Panc1 (cell line): ENCODE data around the gene RASEF. TPM values are rescaled to one million over a fixed set of nuclear protein-coding genes. Genes with fewer than 3 reads are reported as not detected.

Source experiments
- ATAC-seq: fragments of 200-7000 bp; cut with Tn5 transposase; 2 replicates; pipeline ENCODE4 v1.9.1; 2020; ENCODE audit warnings: mild to moderate bottlenecking, moderate library complexity
- BruUV-seq: library from RNA; stranded (reverse); fragments of 400-500 nt; replicated peaks from 2 replicates; lab custom pipeline; 2021; lab: Mats Ljungman, UMichigan
- CTCF ChIA-PET: fragments of 300-600 bp; sonication (Branson Sonifier 250); formaldehyde crosslinking; loops from one replicate; lab custom pipeline; 2022; ENCODE audit warnings: antibody characterized with exemption; lab: Charles Lee
- POLR2A ChIA-PET: fragments of 300-600 bp; sonication (Branson Sonifier 250); formaldehyde crosslinking; loops from one replicate; lab custom pipeline; 2022; ENCODE audit warnings: antibody characterized with exemption; lab: Charles Lee
- DNase-seq: peaks from one replicate; pipeline ENCODE4 v3.0.0-alpha.2; 2010; ENCODE audit warnings: low read depth, low spot score
- H3K27ac ChIP-seq: 2 replicates; pipeline ENCODE4 v1.5.1; 2011; ENCODE audit warnings: mild to moderate bottlenecking, low read length, inconsistent platforms
- H3K27me3 ChIP-seq: fragments of 200-500 bp; sonication (Bioruptor generic); 2 replicates; pipeline ENCODE4 v1.6.0; 2014; ENCODE audit warnings: low read length, inconsistent platforms; ENCODE audit not compliant: control insufficient read depth, insufficient read depth
- H3K36me3 ChIP-seq: fragments of 200-500 bp; sonication (Bioruptor generic); 2 replicates; pipeline ENCODE4 v1.5.1; 2014; ENCODE audit warnings: inconsistent platforms, mild to moderate bottlenecking, low read length, moderate library complexity; ENCODE audit not compliant: control insufficient read depth, insufficient read depth
- H3K4me1 ChIP-seq: 2 replicates; pipeline ENCODE4 v1.5.1; 2011; ENCODE audit warnings: inconsistent platforms, mild to moderate bottlenecking, low read length, moderate library complexity; ENCODE audit not compliant: control insufficient read depth, insufficient read depth
- H3K4me3 ChIP-seq, 2 experiments: 2 replicates each; pipeline ENCODE4 v1.5.1; 2011 to 2012; ENCODE audit warnings: low read depth in 2 of 2, low read length in 2 of 2, mild to moderate bottlenecking in 2 of 2, inconsistent platforms in 1 of 2, moderate library complexity in 1 of 2
- H3K9me3 ChIP-seq: fragments of 200-500 bp; sonication (Bioruptor generic); 2 replicates; pipeline ENCODE4 v1.5.1; 2014; ENCODE audit warnings: low read depth, mild to moderate bottlenecking, inconsistent platforms, low read length, moderate library complexity; ENCODE audit not compliant: control insufficient read depth, insufficient read depth
- POLR2AphosphoS5 ChIP-seq: IDR thresholded peaks from 2 replicates; pipeline ENCODE4 v1.6.1; 2012; ENCODE audit warnings: mild to moderate bottlenecking, low read depth, low read length, moderate library complexity
- SIN3A ChIP-seq: IDR thresholded peaks from 2 replicates; pipeline ENCODE4 v1.6.1; 2012; ENCODE audit warnings: low read depth, mild to moderate bottlenecking, low read length, moderate library complexity, borderline replicate concordance; ENCODE audit not compliant: insufficient read depth
- TCF7L2 ChIP-seq: IDR thresholded peaks from 2 replicates; pipeline ENCODE4 v1.6.1; 2011; ENCODE audit warnings: mild to moderate bottlenecking, low read depth, low read length, inconsistent platforms
- in situ Hi-C: cut with HindIII; loops from 2 replicates; pipeline ENCODE4 v1.10.0; 2016; ENCODE audit warnings: low sequenced_read_pairs, low pct_unique_long_range_greater_than_20kb
- intact Hi-C: fragments of 100-400 bp; cut with micrococcal nuclease; formaldehyde crosslinking; loops from one replicate; pipeline ENCODE4 v1.10.0; 2022; ENCODE audit not compliant: unreplicated experiment
- total RNA-seq: library from RNA; stranded (reverse); gene quantifications from one replicate; pipeline ENCODE4 v1.2.1, GENCODE V29; 2021; ENCODE audit not compliant: unreplicated experiment
- TF ChIP-seq, protein P1 (sequence below), 2 experiments: IDR thresholded peaks; 2 replicates each; pipeline ENCODE4 v1.6.1; 2011 to 2012; ENCODE audit warnings: low read depth in 2 of 2, control low read depth in 1 of 2, low read length in 1 of 2, mild to moderate bottlenecking in 1 of 2, moderate library complexity in 1 of 2; ENCODE audit not compliant: insufficient read depth in 1 of 2
- TF ChIP-seq, protein P2 (sequence below): fragments of 450-650 bp; IDR thresholded peaks from 2 replicates; pipeline ENCODE4 v1.5.1; 2017; ENCODE audit warnings: mild to moderate bottlenecking

The RASEF gene
- total RNA-seq, 1 experiment from 2014 or later, result 2.9 TPM

DNA sequence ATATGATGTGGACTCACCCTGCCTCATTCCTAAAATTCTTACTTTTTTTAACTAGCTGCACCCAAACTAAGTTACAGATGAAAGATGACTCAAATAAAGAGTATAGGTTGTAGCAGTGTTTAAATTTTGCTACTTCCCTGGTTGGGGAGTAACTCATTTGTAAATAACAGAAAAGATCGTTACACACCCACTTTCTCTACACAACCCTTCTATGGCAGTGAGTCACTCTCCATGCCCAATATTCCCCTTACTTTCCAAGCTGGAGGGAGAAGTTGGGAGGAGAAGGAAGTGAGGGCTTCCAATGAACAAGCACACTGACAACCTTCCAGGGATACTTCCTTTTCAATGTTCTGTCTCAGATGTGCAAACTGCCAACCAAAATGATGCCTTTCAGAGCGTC, 1.9 kb downstream of the RASEF start:
- Histone ChIP-seq H3K27ac (no peak overlapping the region), H3K36me3 (no peaks in the 10 kb centered on the region), H3K9me3 (no peaks in the 10 kb centered on the region), H3K4me3 (peak overlapping the region; percentile 44 to 58; a peak in 3 of 4 replicates), H3K4me1 (no peaks in the 10 kb centered on the region), H3K27me3 (peaks cover 2% of the 10 kb centered on the region)
- in situ Hi-C loops (no loop called here), intact Hi-C loops (no loop called here)
- CTCF ChIA-PET, result no interaction called here
- TF ChIP-seq, protein P1, sequence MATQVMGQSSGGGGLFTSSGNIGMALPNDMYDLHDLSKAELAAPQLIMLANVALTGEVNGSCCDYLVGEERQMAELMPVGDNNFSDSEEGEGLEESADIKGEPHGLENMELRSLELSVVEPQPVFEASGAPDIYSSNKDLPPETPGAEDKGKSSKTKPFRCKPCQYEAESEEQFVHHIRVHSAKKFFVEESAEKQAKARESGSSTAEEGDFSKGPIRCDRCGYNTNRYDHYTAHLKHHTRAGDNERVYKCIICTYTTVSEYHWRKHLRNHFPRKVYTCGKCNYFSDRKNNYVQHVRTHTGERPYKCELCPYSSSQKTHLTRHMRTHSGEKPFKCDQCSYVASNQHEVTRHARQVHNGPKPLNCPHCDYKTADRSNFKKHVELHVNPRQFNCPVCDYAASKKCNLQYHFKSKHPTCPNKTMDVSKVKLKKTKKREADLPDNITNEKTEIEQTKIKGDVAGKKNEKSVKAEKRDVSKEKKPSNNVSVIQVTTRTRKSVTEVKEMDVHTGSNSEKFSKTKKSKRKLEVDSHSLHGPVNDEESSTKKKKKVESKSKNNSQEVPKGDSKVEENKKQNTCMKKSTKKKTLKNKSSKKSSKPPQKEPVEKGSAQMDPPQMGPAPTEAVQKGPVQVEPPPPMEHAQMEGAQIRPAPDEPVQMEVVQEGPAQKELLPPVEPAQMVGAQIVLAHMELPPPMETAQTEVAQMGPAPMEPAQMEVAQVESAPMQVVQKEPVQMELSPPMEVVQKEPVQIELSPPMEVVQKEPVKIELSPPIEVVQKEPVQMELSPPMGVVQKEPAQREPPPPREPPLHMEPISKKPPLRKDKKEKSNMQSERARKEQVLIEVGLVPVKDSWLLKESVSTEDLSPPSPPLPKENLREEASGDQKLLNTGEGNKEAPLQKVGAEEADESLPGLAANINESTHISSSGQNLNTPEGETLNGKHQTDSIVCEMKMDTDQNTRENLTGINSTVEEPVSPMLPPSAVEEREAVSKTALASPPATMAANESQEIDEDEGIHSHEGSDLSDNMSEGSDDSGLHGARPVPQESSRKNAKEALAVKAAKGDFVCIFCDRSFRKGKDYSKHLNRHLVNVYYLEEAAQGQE (IDR thresholded peaks at IDR 0.05; ENCODE audit: insufficient read depth in 1 of 2, low read depth in 2 of 2, low read length in 1 of 2), result no peak
- no peak for TF ChIP-seq TCF7L2
- TF ChIP-seq, protein P2, sequence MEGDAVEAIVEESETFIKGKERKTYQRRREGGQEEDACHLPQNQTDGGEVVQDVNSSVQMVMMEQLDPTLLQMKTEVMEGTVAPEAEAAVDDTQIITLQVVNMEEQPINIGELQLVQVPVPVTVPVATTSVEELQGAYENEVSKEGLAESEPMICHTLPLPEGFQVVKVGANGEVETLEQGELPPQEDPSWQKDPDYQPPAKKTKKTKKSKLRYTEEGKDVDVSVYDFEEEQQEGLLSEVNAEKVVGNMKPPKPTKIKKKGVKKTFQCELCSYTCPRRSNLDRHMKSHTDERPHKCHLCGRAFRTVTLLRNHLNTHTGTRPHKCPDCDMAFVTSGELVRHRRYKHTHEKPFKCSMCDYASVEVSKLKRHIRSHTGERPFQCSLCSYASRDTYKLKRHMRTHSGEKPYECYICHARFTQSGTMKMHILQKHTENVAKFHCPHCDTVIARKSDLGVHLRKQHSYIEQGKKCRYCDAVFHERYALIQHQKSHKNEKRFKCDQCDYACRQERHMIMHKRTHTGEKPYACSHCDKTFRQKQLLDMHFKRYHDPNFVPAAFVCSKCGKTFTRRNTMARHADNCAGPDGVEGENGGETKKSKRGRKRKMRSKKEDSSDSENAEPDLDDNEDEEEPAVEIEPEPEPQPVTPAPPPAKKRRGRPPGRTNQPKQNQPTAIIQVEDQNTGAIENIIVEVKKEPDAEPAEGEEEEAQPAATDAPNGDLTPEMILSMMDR, result no peak
- no peak for TF ChIP-seq SIN3A
- no peak for TF ChIP-seq POLR2AphosphoS5
- no TSS peak for BruUV-seq
- no peak for ATAC-seq
- POLR2A ChIA-PET, result no interaction called here
- DNase-seq, result no peak

DNA sequence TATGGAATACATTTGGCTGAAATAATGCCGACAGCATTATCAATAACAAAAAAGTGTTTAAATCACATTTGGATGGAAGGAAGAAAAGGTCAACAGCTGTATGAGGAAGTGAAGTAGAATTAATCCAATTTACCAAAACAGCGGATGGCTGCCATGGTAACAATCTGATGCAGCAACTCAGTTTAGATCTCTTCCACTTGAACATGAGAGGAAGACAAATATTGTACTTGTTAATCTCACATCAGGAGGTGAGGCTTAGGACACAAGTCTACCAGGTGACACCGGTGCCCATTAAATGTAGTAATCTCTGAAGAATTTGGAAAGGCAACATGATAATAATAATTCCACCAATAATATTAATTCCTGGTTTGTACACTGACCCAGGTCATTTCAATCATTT, 2.4 kb downstream of the RASEF start:
- DNase-seq (no peak), ATAC-seq (no peak)
- in situ Hi-C loops (no loop called here), intact Hi-C loops (no loop called here)
- peaks cover 2% of the 10 kb centered on the region for H3K27me3 ChIP-seq
- no peaks in the 10 kb centered on the region for H3K36me3 ChIP-seq
- CTCF ChIA-PET, result no interaction called here
- no peaks in the 10 kb centered on the region for H3K9me3 ChIP-seq
- POLR2A ChIA-PET, result no interaction called here
- BruUV-seq, result no TSS peak
- no peak overlapping the region for H3K27ac ChIP-seq
- TF ChIP-seq, protein P2, result no peak
- TF ChIP-seq, protein P1 (IDR thresholded peaks at IDR 0.05; ENCODE audit: insufficient read depth in 1 of 2, low read depth in 2 of 2, low read length in 1 of 2), result no peak
- no peak for TF ChIP-seq SIN3A
- TF ChIP-seq TCF7L2, result no peak
- TF ChIP-seq POLR2AphosphoS5, result no peak
- no peaks in the 10 kb centered on the region for H3K4me1 ChIP-seq
- no peak overlapping the region for H3K4me3 ChIP-seq
